ENCODE results near the gene RRM2.

The RRM2 gene

GRCh38 chr2:10120877-10121574 is 1.5 kb upstream of the RRM2 start:
- TF ChIP-seq, protein P1, sequence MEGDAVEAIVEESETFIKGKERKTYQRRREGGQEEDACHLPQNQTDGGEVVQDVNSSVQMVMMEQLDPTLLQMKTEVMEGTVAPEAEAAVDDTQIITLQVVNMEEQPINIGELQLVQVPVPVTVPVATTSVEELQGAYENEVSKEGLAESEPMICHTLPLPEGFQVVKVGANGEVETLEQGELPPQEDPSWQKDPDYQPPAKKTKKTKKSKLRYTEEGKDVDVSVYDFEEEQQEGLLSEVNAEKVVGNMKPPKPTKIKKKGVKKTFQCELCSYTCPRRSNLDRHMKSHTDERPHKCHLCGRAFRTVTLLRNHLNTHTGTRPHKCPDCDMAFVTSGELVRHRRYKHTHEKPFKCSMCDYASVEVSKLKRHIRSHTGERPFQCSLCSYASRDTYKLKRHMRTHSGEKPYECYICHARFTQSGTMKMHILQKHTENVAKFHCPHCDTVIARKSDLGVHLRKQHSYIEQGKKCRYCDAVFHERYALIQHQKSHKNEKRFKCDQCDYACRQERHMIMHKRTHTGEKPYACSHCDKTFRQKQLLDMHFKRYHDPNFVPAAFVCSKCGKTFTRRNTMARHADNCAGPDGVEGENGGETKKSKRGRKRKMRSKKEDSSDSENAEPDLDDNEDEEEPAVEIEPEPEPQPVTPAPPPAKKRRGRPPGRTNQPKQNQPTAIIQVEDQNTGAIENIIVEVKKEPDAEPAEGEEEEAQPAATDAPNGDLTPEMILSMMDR (IDR thresholded peaks at IDR 0.05), result no peak
- peak overlapping the region; percentile 71 for H3K4me3 ChIP-seq
- no peak for DNase-seq (ENCODE audit: low spot score)
- peak overlapping the region in 1 of 2 donors; percentile 68 for H3K27ac ChIP-seq

DNA sequence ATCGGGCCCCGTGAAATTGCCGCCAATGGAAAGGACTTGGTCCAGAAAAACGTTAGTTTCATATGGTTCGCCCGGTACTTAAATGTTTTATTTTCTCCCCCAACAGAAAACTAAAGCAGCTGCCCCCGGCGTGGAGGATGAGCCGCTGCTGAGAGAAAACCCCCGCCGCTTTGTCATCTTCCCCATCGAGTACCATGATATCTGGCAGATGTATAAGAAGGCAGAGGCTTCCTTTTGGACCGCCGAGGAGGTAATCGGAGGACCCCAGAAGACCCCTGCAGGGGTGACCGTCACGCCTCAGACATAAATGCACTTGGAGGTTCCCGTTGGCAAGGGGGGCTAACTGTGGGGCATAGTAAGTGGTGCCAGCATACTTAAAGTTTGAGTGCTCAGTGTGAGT is 742 bp downstream of the RRM2 start:
- TF ChIP-seq, protein P1 (IDR thresholded peaks at IDR 0.05), result no peak
- DNase-seq (ENCODE audit: low spot score), result no peak
- H3K27ac ChIP-seq, result no peak overlapping the region

DNA sequence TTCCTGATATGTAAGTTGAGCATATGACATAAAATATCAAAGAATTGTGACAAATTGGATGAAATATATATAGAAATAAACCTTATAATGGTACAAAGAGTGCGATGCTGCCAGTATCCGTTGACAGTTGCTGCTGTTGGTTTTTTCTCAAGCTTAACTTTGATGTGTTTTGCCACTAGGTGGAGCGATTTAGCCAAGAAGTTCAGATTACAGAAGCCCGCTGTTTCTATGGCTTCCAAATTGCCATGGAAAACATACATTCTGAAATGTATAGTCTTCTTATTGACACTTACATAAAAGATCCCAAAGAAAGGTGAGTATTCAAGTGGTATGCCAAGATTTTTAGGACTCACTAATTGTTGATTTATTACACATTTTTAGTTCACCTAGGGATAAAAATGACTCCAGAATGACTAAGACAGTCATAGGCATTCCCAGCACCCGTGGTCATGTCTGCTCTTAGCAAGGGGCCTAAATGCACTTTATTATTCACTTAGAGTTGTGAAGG is 2.1 kb downstream of the RRM2 start:
- H3K27ac ChIP-seq, result no peak overlapping the region
- no peak for DNase-seq (ENCODE audit: low spot score)
- H3K4me3 ChIP-seq, result no peak overlapping the region
- TF ChIP-seq, protein P1 (IDR thresholded peaks at IDR 0.05), result peak; percentile 43

More for the DNA sequence above, 742 bp downstream of the RRM2 start:
- H3K4me3 ChIP-seq, result peak overlapping the region; percentile 75

DNA sequence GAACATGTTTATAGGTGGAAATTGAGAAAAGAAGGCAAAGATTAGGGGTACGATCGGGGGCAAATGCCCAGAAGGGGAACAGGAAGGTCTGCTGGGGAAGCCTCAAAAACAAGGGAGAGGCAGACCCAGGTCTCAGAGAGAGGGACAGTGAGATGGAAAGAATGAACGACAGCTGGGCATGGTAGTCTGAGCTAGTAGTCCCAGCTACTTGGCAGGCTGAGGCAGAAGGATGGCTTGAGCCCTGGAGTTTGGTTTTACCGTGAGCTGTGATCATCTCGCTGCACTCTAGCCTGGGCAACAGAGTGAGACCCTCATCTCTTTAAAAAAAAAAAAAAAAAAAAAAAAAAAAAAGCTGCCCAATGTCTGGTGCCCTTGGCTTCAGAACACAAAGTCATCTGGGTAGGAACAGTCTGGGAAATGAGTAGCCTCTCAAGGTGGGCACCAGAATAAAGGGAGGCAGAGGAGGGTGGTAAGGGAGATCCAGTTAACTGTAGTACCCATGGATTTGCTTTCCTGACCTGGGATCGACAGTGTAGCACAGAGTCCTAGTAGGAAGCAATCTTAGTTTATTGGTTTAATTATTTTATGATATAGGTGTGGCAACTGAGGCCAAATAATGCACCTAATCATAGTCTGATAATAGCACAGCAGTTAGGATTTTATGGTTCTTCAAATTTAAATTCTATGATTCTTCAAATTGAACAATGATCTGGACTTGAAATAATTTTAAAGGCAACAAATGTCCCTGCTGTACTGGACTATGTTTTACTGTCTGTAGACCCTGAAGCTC is 3.5 kb downstream of the RRM2 start:
- Histone ChIP-seq H3K27ac (no peak overlapping the region), H3K4me3 (no peak overlapping the region)
- TF ChIP-seq, protein P1 (IDR thresholded peaks at IDR 0.05), result no peak
- no peak for DNase-seq (ENCODE audit: low spot score)

GRCh38 chr2:10126632-10127026 is 4.1 kb downstream of the RRM2 start:
- Histone ChIP-seq H3K27ac (no peak overlapping the region), H3K4me3 (no peak overlapping the region)
- TF ChIP-seq, protein P1 (IDR thresholded peaks at IDR 0.05), result no peak
- no peak for DNase-seq (ENCODE audit: low spot score)

- TF ChIP-seq, protein P1 (IDR thresholded peaks at IDR 0.05), result no peak
- no peak overlapping the region for H3K4me3 ChIP-seq
- no peak overlapping the region for H3K27ac ChIP-seq
- no peak for DNase-seq (ENCODE audit: low spot score)
Measured at GRCh38 chr2:10128420-10128819, 5.9 kb downstream of the RRM2 start.
